HepG2 (cell line): ENCODE data around the gene GRIP1. TPM values are rescaled to one million over a fixed set of nuclear protein-coding genes. Genes with fewer than 3 reads are reported as not detected.

Experiments
- ATAC-seq: fragments of 200-7000 bp; cut with Tn5 transposase; 3 replicates; pipeline ENCODE4 v1.9.1; 2020; ENCODE audit warnings: mild to moderate bottlenecking, moderate library complexity
- BruUV-seq: library from RNA; stranded (reverse); fragments of 400-500 nt; replicated peaks from 2 replicates; lab custom pipeline; 2021; lab: Mats Ljungman, UMichigan
- CTCF ChIA-PET: fragments of 300-600 bp; formaldehyde crosslinking; extraction: SDS; loops from one replicate; lab custom pipeline; 2021; ENCODE audit warnings: low total read pairs, inconsistent platforms, low intra/inter-chr PET ratio; lab: Yijun Ruan, JAX
- POLR2A ChIA-PET: fragments of 350-600 bp; sonication (Branson Sonifier 250); formaldehyde crosslinking; loops from one replicate; lab custom pipeline; 2020; ENCODE audit warnings: antibody characterized with exemption, inconsistent platforms; lab: Yijun Ruan, JAX
- DNase-seq: peaks from one replicate; pipeline ENCODE4 v3.0.0-alpha.2; 2015; ENCODE audit warnings: low spot score
- FAIRE-seq: peaks from 3 replicates; lab custom pipeline; 2011; peaks lifted over from hg19 to GRCh38; lab: Jason Lieb, UNC
- H2AFZ ChIP-seq: one replicate; pipeline ENCODE4 v1.6.1; 2011; ENCODE audit warnings: low read length, inconsistent platforms
- H3K27ac ChIP-seq: fragments of 300-600 bp; 3 replicates; pipeline ENCODE4 v1.8.0; 2011; ENCODE audit warnings: mixed run types, mild to moderate bottlenecking, mixed read lengths, low read length, inconsistent platforms; ENCODE audit not compliant: insufficient read depth; ENCODE audit errors: extremely low read length
- H3K27me3 ChIP-seq, 2 experiments: fragments of 200-600 bp in 1 of 2; 2 replicates in 1 of 2; 3 replicates in 1 of 2; pipeline versions ENCODE4 v1.6.0 to v1.8.0; 2011; ENCODE audit warnings: low read length in 2 of 2, mild to moderate bottlenecking in 2 of 2, moderate library complexity in 2 of 2, inconsistent platforms in 1 of 2; ENCODE audit not compliant: insufficient read depth in 2 of 2, control insufficient read depth in 1 of 2
- H3K36me3 ChIP-seq, 2 experiments: fragments of 200-600 bp in 1 of 2; replicated peaks in 1 of 2; 2 replicates in 1 of 2; 3 replicates in 1 of 2; pipeline versions ENCODE4 v1.5.1 to v1.8.0; 2011; ENCODE audit warnings: low read length in 2 of 2, inconsistent platforms in 1 of 2; ENCODE audit not compliant: insufficient read depth in 2 of 2, control insufficient read depth in 1 of 2
- H3K4me1 ChIP-seq: 2 replicates; pipeline ENCODE4 v1.5.1; 2012; ENCODE audit warnings: low read length, inconsistent platforms; ENCODE audit not compliant: insufficient read depth
- H3K4me2 ChIP-seq: 2 replicates; pipeline ENCODE4 v1.6.0; 2011; ENCODE audit warnings: low read depth, low read length, inconsistent platforms
- H3K4me3 ChIP-seq, 3 experiments: fragments of 200-600 bp in 1 of 3; sonication (generic), shearing (Covaris generic) in 1 of 3; replicated peaks in 1 of 3; 2 replicates each; pipeline ENCODE4 v1.5.1; 2011 to 2016; ENCODE audit warnings: low read length in 3 of 3, inconsistent platforms in 2 of 3, low read depth in 2 of 3, mild to moderate bottlenecking in 2 of 3, control low read depth in 1 of 3, mixed read lengths in 1 of 3; ENCODE audit not compliant: insufficient read depth in 1 of 3
- H3K79me2 ChIP-seq: one replicate; pipeline ENCODE4 v1.6.1; 2011; ENCODE audit warnings: low read length, inconsistent platforms; ENCODE audit not compliant: insufficient read depth
- H3K9ac ChIP-seq: 2 replicates; pipeline ENCODE4 v1.6.0; 2011; ENCODE audit warnings: mild to moderate bottlenecking, low read depth, low read length, inconsistent platforms; ENCODE audit not compliant: insufficient read depth
- H3K9me3 ChIP-seq: 2 replicates; pipeline ENCODE4 v1.5.1; 2012; ENCODE audit warnings: mild to moderate bottlenecking, low read length
- H4K20me1 ChIP-seq: 2 replicates; pipeline ENCODE4 v1.6.0; 2011; ENCODE audit warnings: inconsistent platforms, mild to moderate bottlenecking, low read length, moderate library complexity; ENCODE audit not compliant: insufficient read depth
- ATF7 ChIP-seq, 2 experiments: fragments of 450-650 bp in 1 of 2; sonication (generic) in 1 of 2; formaldehyde crosslinking in 1 of 2; IDR thresholded peaks; 2 replicates each; pipeline versions ENCODE4 v1.4.0 to v1.6.1; 2016 to 2020; ENCODE audit warnings: antibody characterized with exemption in 1 of 2, mild to moderate bottlenecking in 1 of 2, missing genetic modification reagents in 1 of 2
- HBP1 ChIP-seq: IDR thresholded peaks from 2 replicates; pipeline ENCODE4 v1.6.1; 2016; ENCODE audit warnings: low read depth, control low read depth
- IKZF5 ChIP-seq: IDR thresholded peaks from 2 replicates; pipeline ENCODE4 v1.6.1; 2018; ENCODE audit warnings: missing genetic modification reagents, mild to moderate bottlenecking, missing compliant biosample characterization
- KDM5B ChIP-seq: sonication (generic); formaldehyde crosslinking; IDR thresholded peaks from 2 replicates; pipeline ENCODE4 v1.4.0; 2020; ENCODE audit warnings: missing genetic modification reagents, mild to moderate bottlenecking, borderline replicate concordance
- MATR3 ChIP-seq: sonication (generic); formaldehyde crosslinking; IDR thresholded peaks from 2 replicates; pipeline ENCODE4 v1.4.0; 2020; ENCODE audit warnings: missing genetic modification reagents
- NR2C2 ChIP-seq: sonication (generic); formaldehyde crosslinking; IDR thresholded peaks from 2 replicates; pipeline ENCODE4 v1.4.0; 2020; ENCODE audit warnings: missing genetic modification reagents, mild to moderate bottlenecking, moderate library complexity, borderline replicate concordance
- PPARG ChIP-seq: conservative IDR thresholded peaks from 2 replicates; pipeline ENCODE4 v1.6.1; 2016; ENCODE audit warnings: missing biosample characterization, missing genetic modification reagents
- RBM22 ChIP-seq: fragments of 200-400 bp; formaldehyde crosslinking; optimal IDR thresholded peaks from 2 replicates; pipeline ENCODE3; 2017; ENCODE audit warnings: mild to moderate bottlenecking, low read length, moderate library complexity
- SALL1 ChIP-seq: sonication (generic); formaldehyde crosslinking; IDR thresholded peaks from 2 replicates; pipeline ENCODE4 v1.8.0; 2022; ENCODE audit warnings: mild to moderate bottlenecking, missing genetic modification reagents
- SNAPC2 ChIP-seq: sonication (generic); formaldehyde crosslinking; IDR thresholded peaks from 2 replicates; pipeline ENCODE4 v1.8.1; 2022; ENCODE audit warnings: mild to moderate bottlenecking, missing genetic modification reagents
- STAG1 ChIP-seq: sonication (generic); formaldehyde crosslinking; IDR thresholded peaks from 2 replicates; pipeline ENCODE4 v1.4.0; 2020; ENCODE audit warnings: missing genetic modification reagents
- TRAFD1 ChIP-seq: sonication (generic); formaldehyde crosslinking; IDR thresholded peaks from 2 replicates; pipeline ENCODE4 v1.5.1; 2020; ENCODE audit warnings: missing genetic modification reagents, mild to moderate bottlenecking, borderline replicate concordance
- ZBTB26 ChIP-seq: IDR thresholded peaks from 2 replicates; pipeline ENCODE4 v1.6.1; 2016; ENCODE audit warnings: missing compliant biosample characterization, missing genetic modification reagents, borderline replicate concordance
- ZFP82 ChIP-seq: sonication (generic); formaldehyde crosslinking; IDR thresholded peaks from 2 replicates; pipeline ENCODE4 v1.5.1; 2020; ENCODE audit warnings: mild to moderate bottlenecking, missing genetic modification reagents, borderline replicate concordance
- WGBS: methylation state at CpG from one replicate; pipeline ENCODE4 v1.1.6; 2017; ENCODE audit warnings: low lambda C conversion rate; 5-methylcytosine and 5-hydroxymethylcytosine counted together
- in situ Hi-C: cut with HindIII; loops from 2 replicates; pipeline ENCODE4 v1.10.0; 2017; ENCODE audit warnings: low pct_unique_long_range_greater_than_20kb; ENCODE audit not compliant: extremely low pct_ligation_motif_present
- intact Hi-C: fragments of 100-400 bp; cut with micrococcal nuclease; formaldehyde crosslinking; loops from one replicate; pipeline ENCODE4 v1.10.0; 2022; ENCODE audit not compliant: unreplicated experiment
- polyA plus RNA-seq, 8 experiments: library from polyadenylated mRNA; depleted of rRNA in 3 of 8; stranded (reverse) in 7 of 8; unstranded in 1 of 8; fragments of >200 nt; fragmentation: Illumina TruSeq in 4 of 8; extraction: Trizol in 4 of 8; gene quantifications; 2 replicates each; pipeline versions ENCODE4 v1.2.1 to v1.2.3, GENCODE V29; 2011 to 2016; ENCODE audit warnings: low read depth in 4 of 8, missing spikeins in 1 of 8, mixed read lengths in 1 of 8; ENCODE audit not compliant: insufficient read depth in 1 of 8
- total RNA-seq, 5 experiments: library from RNA; depleted of rRNA; stranded (reverse); fragments of >200 nt; fragmentation: Illumina TruSeq; extraction: Trizol; gene quantifications; 2 replicates each; pipeline ENCODE4 v1.2.3, GENCODE V29; 2016; ENCODE audit warnings: low read depth in 1 of 5
- TF ChIP-seq, protein P1 (sequence below): fragments of 450-650 bp; IDR thresholded peaks from 2 replicates; pipeline ENCODE4 v1.6.1; 2017; ENCODE audit warnings: mild to moderate bottlenecking

The GRIP1 gene
- total and polyA plus RNA-seq, 2 of the 13 experiments (the other 11 are each of a cell fraction or from before 2014, with no cell fraction given): not detected

DNA sequence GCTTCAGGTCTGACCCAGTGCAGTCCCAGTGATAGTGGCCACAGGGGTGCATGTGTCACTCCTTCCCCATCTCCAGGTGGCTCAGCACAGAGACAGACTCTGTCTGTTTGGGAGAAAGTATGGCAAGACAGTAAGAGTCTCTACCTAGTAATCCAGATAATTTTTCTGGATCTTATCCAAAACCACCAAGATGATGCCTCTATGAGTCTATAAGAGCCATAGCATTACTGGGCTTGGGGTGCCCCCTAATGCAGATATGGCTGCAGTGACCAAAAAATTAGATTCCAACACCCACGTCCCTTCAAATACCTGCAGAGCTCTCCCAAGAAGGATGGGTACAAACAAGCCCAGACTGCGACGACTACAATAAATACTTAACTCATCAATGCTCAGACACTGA, 123.8 kb downstream of the GRIP1 start:
- Histone ChIP-seq H3K4me3 (no peak overlapping the region), H3K9ac (no peak overlapping the region), H3K27ac (no peak overlapping the region), H3K4me2 (no peak overlapping the region), H3K79me2 (no peaks in the 10 kb centered on the region), H3K36me3 (no peaks in the 10 kb centered on the region), H2AFZ (no peak overlapping the region), H4K20me1 (no peaks in the 10 kb centered on the region), H3K4me1 (no peaks in the 10 kb centered on the region), H3K9me3 (no peaks in the 10 kb centered on the region), H3K27me3 (no peaks in the 10 kb centered on the region)
- no TSS peak for BruUV-seq
- POLR2A ChIA-PET: no interaction called here
- no peak for DNase-seq
- in situ Hi-C loops (no loop called here), intact Hi-C loops (no loop called here)
- WGBS: 24% methylated on average over 3 of the region's 3 CpGs
- CTCF ChIA-PET: no interaction called here
- FAIRE-seq: no peak
- no peak for TF ChIP-seq NR2C2 (CRISPR knock-in tag)
- TF ChIP-seq ZBTB26 (CRISPR knock-in tag): no peak
- TF ChIP-seq KDM5B (CRISPR knock-in tag): no peak
- TF ChIP-seq TRAFD1 (CRISPR knock-in tag): no peak
- no peak for TF ChIP-seq PPARG (CRISPR knock-in tag)
- no peak for TF ChIP-seq MATR3 (CRISPR knock-in tag)
- no peak for TF ChIP-seq RBM22
- no peak for TF ChIP-seq IKZF5 (CRISPR knock-in tag)
- no peak for TF ChIP-seq ATF7 (IDR thresholded peaks at IDR 0.05)
- no peak for TF ChIP-seq ATF7 (CRISPR knock-in tag; IDR thresholded peaks at IDR 0.05)
- no peak for TF ChIP-seq SALL1 (CRISPR knock-in tag)
- TF ChIP-seq STAG1 (CRISPR knock-in tag): no peak
- no peak for TF ChIP-seq ZFP82 (CRISPR knock-in tag)
- no peak for TF ChIP-seq HBP1 (CRISPR knock-in tag)
- TF ChIP-seq SNAPC2 (CRISPR knock-in tag): no peak
- TF ChIP-seq, protein P1, sequence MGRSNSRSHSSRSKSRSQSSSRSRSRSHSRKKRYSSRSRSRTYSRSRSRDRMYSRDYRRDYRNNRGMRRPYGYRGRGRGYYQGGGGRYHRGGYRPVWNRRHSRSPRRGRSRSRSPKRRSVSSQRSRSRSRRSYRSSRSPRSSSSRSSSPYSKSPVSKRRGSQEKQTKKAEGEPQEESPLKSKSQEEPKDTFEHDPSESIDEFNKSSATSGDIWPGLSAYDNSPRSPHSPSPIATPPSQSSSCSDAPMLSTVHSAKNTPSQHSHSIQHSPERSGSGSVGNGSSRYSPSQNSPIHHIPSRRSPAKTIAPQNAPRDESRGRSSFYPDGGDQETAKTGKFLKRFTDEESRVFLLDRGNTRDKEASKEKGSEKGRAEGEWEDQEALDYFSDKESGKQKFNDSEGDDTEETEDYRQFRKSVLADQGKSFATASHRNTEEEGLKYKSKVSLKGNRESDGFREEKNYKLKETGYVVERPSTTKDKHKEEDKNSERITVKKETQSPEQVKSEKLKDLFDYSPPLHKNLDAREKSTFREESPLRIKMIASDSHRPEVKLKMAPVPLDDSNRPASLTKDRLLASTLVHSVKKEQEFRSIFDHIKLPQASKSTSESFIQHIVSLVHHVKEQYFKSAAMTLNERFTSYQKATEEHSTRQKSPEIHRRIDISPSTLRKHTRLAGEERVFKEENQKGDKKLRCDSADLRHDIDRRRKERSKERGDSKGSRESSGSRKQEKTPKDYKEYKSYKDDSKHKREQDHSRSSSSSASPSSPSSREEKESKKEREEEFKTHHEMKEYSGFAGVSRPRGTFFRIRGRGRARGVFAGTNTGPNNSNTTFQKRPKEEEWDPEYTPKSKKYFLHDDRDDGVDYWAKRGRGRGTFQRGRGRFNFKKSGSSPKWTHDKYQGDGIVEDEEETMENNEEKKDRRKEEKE: no peak
- no peak for ATAC-seq
